Measurements from ENCODE around the gene OR6C75.
"Not testable (repeated sequence)": the region's sequence is repeated elsewhere in the genome, so short reads cannot be mapped to it uniquely, and the experiment has no call there.

OR6C75 gene

GRCh38 chr12:55362675-55363074 is at the start of gene OR6C75:
Gene OR6C75 (plus strand): TSS chr12:55362975. CDS start chr12:55365111, 2,136 bp downstream.
- no peak for DNase-seq

DNA sequence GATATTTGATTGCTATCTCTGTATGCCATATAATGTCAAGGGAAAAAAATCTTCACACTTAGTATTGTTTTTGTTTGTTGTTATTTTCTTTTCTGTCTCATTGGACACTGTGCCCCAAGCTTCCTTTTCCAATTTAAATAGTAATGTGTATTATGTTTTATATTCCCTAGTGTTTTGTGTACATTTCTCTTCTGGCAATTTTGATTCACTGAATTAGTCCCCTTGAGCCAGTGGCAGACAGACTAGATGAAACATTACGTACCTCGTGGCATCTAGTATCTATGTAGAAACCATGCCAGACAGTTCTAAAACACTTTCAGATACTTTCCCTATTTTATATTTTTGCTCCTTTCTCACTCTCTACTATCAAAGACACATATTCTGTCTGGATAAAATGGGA is 48.7 kb upstream of the OR6C75 start, which contains the start of gene OR6C1:
Gene OR6C1 (plus strand): TSS at position 301 of the 400 bp plus-strand sequence. CDS start 6,257 bp downstream, outside the sequence.
- DNase-seq: no peak

- DNase-seq: no peak
Measured at GRCh38 chr12:55320201-55320600, 42.6 kb upstream of the OR6C75 start.

- DNase-seq: not testable (repeated sequence)
Measured at GRCh38 chr12:55325801-55326200, 37.0 kb upstream of the OR6C75 start.

GRCh38 chr12:55330446-55330845 is 32.3 kb upstream of the OR6C75 start, which contains the start of gene OR6C3:
Gene OR6C3 (plus strand): TSS chr12:55330746. CDS start chr12:55331701, 955 bp downstream.
- no peak for DNase-seq

- DNase-seq: no peak
Measured at GRCh38 chr12:55336002-55336401, 26.8 kb upstream of the OR6C75 start.

GRCh38 chr12:55355338-55355737 is 7.4 kb upstream of the OR6C75 start:
- DNase-seq: not testable (repeated sequence)

GRCh38 chr12:55365086-55365485 is 2.3 kb downstream of the OR6C75 start:
- no peak for DNase-seq

GRCh38 chr12:55372521-55372920 is 9.7 kb downstream of the OR6C75 start:
- no peak for DNase-seq

DNA sequence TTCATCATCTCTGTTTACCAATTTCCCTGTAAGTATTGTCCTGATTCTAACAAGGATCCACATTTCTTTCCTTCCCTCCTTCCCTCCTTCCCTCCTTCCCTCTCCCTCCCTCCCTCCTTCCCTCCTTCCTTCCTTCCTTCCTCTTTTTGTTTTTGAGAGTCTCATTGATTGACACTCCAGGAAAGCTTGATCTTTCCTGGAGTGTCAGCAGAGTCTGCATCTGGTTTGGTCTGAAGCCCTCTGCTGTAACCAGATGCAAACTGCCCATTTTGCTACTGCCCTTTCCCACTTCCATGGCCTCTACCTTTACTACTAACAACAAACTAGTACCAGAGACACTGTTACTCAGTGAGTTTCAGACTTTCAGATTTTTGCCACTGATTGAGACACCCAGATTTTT is 23.1 kb downstream of the OR6C75 start:
- DNase-seq: no peak

- no peak for DNase-seq
Measured at GRCh38 chr12:55392032-55392795, 29.4 kb downstream of the OR6C75 start.

DNA sequence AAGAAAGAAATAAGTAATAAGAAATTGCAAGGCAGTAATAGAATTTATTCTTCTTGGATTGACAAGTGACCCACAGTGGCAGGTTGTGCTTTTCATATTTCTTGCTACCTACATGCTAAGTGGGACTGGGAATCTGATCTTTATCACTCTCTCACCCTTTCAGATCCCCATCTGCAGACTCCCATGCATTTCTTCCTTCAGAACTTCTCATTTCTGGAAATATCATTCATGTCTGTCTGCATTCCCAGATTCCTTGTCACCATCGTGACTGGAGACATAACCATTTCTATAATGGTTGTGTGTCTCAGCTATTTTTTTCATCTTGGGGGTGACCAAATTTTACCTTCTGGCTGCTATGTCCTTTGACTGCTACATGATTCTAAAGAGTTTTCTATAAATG is 33.6 kb downstream of the OR6C75 start:
- no peak for DNase-seq

DNA sequence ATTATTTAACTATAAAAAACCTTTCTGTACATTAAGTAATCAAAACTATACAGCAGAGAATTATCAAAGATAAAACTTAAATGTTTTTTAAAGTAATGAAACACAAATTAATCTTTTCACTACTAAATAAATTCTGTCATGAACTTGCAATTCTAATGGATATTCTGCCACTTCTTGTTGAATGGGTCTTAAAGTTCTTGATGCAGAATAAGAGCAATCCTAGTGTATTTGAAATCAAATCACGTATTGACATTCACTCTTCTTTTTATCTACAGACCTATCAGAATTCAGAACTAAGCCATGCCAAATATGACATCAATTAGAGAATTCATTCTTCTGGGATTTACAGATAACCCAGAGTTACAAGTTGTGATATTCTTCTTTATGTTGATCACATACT is 37.5 kb downstream of the OR6C75 start, which contains the start of gene OR6C65:
Gene OR6C65 (plus strand): TSS at position 301 of the 400 bp plus-strand sequence. CDS start 0 bp downstream, at position 301.
- DNase-seq: no peak

- DNase-seq: no peak
Measured at GRCh38 chr12:55407866-55408265, 45.1 kb downstream of the OR6C75 start.

DNA sequence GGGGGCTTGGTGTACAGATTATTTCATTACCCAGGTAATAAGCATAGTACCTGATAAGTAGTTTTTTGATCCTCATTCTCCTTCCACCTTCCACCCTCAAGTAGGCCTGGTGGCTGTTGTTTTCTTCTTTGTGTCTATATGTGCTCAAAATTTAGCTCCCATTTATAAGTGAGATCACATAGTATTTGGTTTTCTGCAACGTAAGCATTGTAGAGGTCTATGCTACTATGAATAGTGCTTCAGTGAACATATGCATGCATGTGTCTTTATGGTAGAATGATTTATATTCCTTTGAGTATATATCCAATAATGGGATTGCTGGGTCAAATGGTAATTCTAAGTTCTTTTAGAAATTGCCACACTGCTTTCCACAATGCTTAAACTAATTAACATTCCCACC is 46.4 kb downstream of the OR6C75 start:
- not testable (repeated sequence) for DNase-seq

GRCh38 chr12:55412138-55412537 is 49.4 kb downstream of the OR6C75 start:
- DNase-seq: not testable (repeated sequence)

DNA sequence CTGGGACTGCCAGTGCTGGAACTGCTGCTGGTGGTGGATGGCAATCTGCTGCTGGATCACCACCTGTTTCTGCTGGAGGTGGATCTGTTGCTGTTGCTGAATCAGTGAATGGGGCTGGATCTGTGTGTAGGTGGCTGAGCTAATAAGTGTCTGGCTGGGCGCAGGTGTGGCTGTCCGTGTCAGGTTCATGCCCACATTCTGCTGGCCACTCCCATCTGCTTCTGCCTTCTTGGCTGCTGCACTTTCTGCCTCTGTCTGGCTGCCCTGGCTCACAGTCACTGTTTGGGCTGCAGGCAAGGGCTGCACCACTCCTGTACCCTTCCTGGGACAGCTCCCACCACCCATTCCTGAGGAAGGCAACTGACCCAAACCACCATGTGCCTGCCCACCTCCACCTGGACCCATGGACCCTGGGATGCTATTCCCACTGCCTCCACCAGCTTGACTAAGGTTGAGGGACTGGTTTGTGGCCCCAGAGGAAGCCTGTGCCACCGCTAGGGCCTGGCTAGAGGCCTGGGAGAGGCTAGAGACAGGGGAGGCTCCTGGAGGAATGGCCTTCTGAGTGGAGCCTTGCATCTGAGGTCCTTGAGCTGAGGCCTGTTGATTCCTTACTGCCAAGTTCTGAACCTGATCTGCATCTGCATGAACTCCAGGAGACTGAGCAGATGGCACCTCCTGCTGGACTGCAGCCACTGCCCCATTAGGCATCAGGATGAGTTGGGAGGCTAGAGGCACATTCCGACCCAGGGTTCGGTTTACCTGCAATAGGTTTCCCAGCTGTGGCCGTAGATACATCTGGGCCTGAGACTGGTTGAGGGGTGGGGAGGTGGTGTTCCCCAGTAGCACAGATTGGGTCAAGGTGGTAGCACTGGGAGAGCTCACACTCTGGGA is 51.0 kb downstream of the OR6C75 start:
- peak; percentile 56 for DNase-seq

DNA sequence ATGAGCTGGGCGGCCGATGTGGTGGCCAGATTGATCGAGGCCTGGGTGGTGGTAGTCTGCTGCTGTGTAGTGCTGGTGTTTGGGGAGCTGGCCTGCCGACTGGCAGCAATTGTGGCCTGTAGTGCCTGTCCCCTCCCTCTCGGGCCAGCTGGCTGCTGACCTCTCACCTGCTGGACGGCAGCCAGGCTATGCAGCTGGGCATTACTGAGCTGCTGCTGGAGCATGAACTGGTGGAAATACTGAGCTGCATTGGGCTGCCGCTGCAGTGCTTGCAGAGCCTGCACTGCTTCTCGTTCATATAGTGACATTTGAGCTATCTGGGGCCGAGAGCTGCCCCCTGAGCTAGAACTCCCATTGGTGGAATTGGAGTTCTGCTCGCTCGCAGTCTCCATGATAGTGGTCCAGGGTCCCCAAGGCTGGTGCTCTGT is 51.6 kb downstream of the OR6C75 start:
- DNase-seq: peak; percentile 61

GRCh38 chr12:55414889-55415288 is 52.1 kb downstream of the OR6C75 start:
- DNase-seq: peak; percentile 22

DNA sequence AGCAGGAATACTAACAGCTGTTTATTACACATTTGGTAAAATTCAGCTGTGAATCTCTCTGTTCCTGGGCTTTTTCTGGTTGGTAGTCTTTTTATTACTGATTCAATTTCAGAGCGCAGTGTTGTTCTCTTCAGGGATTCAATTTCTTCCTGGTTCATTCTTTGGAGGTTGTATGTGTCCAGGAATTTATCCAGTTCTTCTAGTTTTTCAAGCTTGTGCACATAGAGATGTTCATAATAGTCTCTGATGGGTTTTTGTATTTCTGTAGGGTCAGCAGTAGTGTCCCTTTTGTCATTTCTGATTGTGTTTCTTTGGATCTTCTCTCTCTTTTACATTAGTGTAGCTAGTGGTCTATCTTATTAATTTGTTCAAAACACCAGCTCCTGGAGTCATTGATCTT is 54.2 kb downstream of the OR6C75 start:
- peak; percentile 8 for DNase-seq

All from DMS53 (cell line).